Lower lobe of right lung (tissue), 2 donors: ENCODE data around the gene ARL6IP4. TPM values are rescaled to one million over a fixed set of nuclear protein-coding genes. Genes with fewer than 3 reads are reported as not detected.

ENCODE experiments used
- ATAC-seq, 2 donors: fragments of 200-7000 bp; cut with Tn5 transposase; one replicate each; pipeline ENCODE4 v1.9.1; 2020 to 2022; ENCODE audit warnings: mild to moderate bottlenecking in 2 of 2, moderate library complexity in 2 of 2
- DNase-seq: peaks from one replicate; pipeline ENCODE4 v3.0.0-alpha.2; 2020
- H3K27ac ChIP-seq: fragments of 200-600 bp; one replicate; pipeline ENCODE4 v1.8.0; 2022
- H3K27me3 ChIP-seq: fragments of 200-600 bp; one replicate; pipeline ENCODE4 v1.8.0; 2022; ENCODE audit warnings: low read depth
- H3K36me3 ChIP-seq: fragments of 200-600 bp; one replicate; pipeline ENCODE4 v1.8.0; 2022; ENCODE audit warnings: mild to moderate bottlenecking
- H3K4me1 ChIP-seq: fragments of 200-600 bp; one replicate; pipeline ENCODE4 v1.8.0; 2022
- H3K4me3 ChIP-seq: fragments of 200-600 bp; one replicate; pipeline ENCODE4 v1.8.0; 2022; ENCODE audit warnings: mild to moderate bottlenecking
- H3K9me3 ChIP-seq: fragments of 200-600 bp; one replicate; pipeline ENCODE4 v1.8.0; 2022
- intact Hi-C: fragments of 100-400 bp; cut with DNase I; formaldehyde crosslinking; loops from one replicate; pipeline ENCODE4 v1.11.0; 2022
- total RNA-seq: library from RNA; stranded (reverse); fragmentation: NEBNext Ultra II Directional; extraction: Animal tissue kit (Norgen Biotek cat#: 25700); gene quantifications from one replicate; pipeline ENCODE4 v1.2.1, GENCODE V29; 2021
- TF ChIP-seq, protein P1 (sequence below): fragments of 200-600 bp; IDR thresholded peaks from one replicate; pipeline ENCODE4 v1.8.0; 2022; ENCODE audit warnings: antibody characterized with exemption, mild to moderate bottlenecking
- donor health status: DM: no; HTN: yes; CAD: no; lungs with severe emphysema.

Gene ARL6IP4
- total RNA-seq, 1 donor from 2014 or later = 139 TPM

DNA sequence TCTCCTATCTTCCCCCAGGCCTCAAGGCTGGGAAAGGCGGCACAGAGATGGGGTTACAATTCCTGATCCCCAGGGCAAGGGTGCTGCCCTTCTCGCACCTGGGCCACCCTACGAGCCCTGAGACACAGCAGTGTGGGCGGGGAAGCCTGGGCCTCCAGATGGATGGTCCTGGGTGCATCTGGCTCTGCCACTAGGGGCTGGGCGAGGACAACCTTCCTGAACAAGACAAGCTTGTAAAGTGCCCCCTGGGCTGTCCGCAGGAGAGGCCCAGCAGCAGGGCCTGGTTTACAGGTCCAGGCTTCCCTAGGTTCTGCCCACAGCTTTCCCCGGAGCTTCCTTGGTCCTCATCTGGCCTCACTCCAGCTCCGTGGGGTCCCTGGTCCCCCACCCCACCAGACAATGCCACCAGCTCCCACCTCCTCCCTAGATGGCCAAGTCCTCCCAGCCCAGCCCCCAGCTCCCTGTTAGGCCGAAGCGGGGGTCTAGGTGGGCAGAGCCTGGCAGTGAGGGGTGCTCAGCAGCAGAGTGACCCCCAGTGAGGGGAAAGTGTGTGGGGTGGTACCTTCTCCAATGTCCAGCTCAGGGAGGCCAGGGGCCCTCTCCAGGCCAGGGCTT is 8.9 kb downstream of the ARL6IP4 start:
- Histone ChIP-seq H3K9me3 (no peaks in the 10 kb centered on the region), H3K27ac (no peak overlapping the region), H3K36me3 (peaks cover 63% of the 10 kb centered on the region), H3K4me3 (no peak overlapping the region), H3K27me3 (no peaks in the 10 kb centered on the region), H3K4me1 (peaks cover 14% of the 10 kb centered on the region)
- TF ChIP-seq, protein P1, sequence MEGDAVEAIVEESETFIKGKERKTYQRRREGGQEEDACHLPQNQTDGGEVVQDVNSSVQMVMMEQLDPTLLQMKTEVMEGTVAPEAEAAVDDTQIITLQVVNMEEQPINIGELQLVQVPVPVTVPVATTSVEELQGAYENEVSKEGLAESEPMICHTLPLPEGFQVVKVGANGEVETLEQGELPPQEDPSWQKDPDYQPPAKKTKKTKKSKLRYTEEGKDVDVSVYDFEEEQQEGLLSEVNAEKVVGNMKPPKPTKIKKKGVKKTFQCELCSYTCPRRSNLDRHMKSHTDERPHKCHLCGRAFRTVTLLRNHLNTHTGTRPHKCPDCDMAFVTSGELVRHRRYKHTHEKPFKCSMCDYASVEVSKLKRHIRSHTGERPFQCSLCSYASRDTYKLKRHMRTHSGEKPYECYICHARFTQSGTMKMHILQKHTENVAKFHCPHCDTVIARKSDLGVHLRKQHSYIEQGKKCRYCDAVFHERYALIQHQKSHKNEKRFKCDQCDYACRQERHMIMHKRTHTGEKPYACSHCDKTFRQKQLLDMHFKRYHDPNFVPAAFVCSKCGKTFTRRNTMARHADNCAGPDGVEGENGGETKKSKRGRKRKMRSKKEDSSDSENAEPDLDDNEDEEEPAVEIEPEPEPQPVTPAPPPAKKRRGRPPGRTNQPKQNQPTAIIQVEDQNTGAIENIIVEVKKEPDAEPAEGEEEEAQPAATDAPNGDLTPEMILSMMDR = no peak
- ATAC-seq (no peak), DNase-seq (no peak)
- intact Hi-C loops = no loop called here

DNA sequence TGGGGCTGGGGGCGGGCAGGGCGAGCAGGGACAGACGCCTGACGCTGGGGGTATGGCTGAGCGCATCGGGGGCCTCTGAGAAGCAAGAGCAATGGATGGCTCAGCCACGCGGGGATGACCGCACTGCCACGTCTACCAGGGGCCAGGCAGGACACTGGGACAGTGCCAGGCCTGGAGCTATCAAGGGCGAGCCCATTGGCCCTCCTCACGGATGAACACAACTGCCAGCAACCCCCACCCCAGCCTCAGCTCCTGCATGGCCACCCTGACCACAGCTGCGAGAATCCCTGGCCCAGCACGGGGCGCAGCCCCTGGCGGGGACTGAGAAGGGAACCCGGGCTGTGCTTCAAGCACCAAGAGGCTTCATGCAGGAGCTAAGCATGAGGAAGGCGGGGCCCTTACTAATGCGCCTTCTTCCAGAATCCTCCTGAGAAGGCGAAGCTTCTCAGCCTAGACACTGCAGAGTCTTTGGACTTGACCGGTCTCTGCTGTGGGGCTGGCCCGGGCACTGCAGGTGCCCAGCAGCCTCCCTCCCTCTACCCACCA is 9.5 kb downstream of the ARL6IP4 start:
- no peak for ATAC-seq
- intact Hi-C loops = no loop called here

DNA sequence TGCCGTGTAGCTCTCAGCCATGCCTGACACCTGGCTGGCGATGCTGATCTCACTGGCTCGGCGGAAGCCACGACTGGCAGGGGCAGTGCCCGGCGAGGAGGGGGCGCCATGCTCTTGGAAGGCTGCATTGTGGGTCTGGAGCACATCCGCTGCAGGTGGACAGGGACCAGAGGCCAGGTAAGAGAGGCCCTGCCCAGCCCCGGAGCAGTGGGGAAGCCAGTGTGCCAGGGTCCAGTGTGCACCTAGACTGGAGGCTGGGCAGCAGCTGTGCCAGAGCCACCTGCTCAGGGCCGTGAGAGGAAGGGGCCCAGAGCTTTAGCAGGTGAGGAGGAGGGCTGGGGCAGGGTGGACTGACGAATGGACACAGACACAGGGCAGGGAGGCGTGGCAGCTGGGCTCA is 10.1 kb downstream of the ARL6IP4 start:
- H3K9me3 ChIP-seq = no peaks in the 10 kb centered on the region
- intact Hi-C loops = no loop called here
- no peak overlapping the region for H3K27ac ChIP-seq
- H3K36me3 ChIP-seq = peaks cover 67% of the 10 kb centered on the region
- no peak overlapping the region for H3K4me3 ChIP-seq
- ATAC-seq = no peak
- H3K27me3 ChIP-seq = no peaks in the 10 kb centered on the region
- H3K4me1 ChIP-seq = peaks cover 2% of the 10 kb centered on the region
- TF ChIP-seq, protein P1 = no peak
- DNase-seq = no peak

More for the DNA sequence above, 9.5 kb downstream of the ARL6IP4 start:
- no peak overlapping the region for H3K27ac ChIP-seq
- H3K4me1 ChIP-seq = peaks cover 8% of the 10 kb centered on the region
- peaks cover 68% of the 10 kb centered on the region for H3K36me3 ChIP-seq
- H3K27me3 ChIP-seq = no peaks in the 10 kb centered on the region
- H3K9me3 ChIP-seq = no peaks in the 10 kb centered on the region
- TF ChIP-seq, protein P1 = no peak
- DNase-seq = no peak
- no peak overlapping the region for H3K4me3 ChIP-seq

DNA sequence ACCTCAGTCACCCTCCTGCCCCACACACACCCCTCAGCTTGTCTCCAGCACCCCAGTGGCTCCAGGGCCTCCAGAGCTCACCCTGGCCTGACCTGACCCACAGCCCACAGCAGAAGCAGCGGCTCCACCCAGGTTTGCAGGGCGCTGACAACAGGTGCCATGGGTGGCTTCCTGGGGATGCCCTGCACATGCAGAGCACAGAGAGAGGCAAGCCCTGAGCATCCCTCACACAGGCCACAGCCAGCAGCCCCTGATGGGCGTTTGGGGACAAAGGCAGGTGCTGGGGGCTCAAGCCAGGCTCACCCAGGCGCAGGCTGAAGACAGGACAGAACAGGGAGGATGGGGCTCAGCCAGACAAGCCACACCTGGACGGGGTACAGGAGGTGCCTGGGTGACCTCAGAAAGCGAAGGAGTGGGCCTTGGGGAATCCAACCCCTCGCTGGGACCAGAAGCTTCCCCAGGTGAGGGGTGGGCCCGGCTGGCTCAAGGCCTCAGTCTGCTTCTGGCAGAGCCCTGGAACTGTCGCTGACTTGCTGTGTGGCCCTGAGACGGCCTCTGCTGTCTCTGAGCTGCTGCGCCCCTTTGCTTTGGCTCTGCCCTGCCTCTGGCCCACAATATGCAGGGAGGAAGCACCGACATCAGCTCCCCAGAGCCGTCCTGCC is 10.6 kb downstream of the ARL6IP4 start:
- H3K36me3 ChIP-seq = peaks cover 68% of the 10 kb centered on the region
- TF ChIP-seq, protein P1 = no peak
- H3K4me1 ChIP-seq = no peaks in the 10 kb centered on the region
- no peak overlapping the region for H3K4me3 ChIP-seq
- intact Hi-C loops = no loop called here
- no peak for ATAC-seq
- H3K9me3 ChIP-seq = no peaks in the 10 kb centered on the region
- H3K27me3 ChIP-seq = no peaks in the 10 kb centered on the region
- H3K27ac ChIP-seq = no peak overlapping the region
- no peak for DNase-seq

DNA sequence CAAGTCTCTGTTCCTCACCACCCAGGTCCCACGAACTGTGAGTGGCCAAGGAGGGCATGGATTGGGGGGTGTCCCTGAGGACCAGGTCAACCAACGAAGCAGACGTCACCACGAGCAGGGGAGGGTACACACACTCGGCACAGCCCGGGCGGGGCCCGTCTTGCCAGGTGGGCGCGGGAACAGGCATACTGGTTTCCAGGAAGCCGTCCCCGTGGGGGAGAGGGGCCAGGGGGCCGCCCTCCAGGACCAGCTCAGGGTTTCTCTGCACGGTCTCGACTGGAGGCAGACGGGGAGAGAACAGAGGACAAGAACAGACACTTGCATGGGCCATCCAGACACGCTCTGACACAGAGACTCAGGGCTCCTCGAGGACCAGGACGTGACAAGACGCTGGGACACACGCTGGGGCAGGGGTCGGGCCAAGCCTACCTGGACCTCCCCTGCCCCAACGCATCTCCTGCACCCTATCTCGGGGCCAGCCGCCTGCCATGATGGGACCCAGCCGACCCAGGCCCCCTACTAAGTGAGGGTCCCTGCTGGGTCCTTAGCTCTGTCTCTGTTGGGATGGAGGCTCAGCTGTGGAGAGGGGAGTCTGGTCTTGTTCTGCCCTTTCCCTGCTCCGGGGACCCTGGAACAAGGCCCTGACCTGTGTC is 11.3 kb downstream of the ARL6IP4 start:
- Histone ChIP-seq H3K4me1 (no peaks in the 10 kb centered on the region), H3K27me3 (no peaks in the 10 kb centered on the region), H3K9me3 (no peaks in the 10 kb centered on the region), H3K27ac (no peak overlapping the region), H3K4me3 (no peak overlapping the region), H3K36me3 (peaks cover 73% of the 10 kb centered on the region)
- intact Hi-C loops = no loop called here
- ATAC-seq (no peak), DNase-seq (no peak)
- TF ChIP-seq, protein P1 = no peak
